Right lung (tissue), 5 donors: ENCODE data around the gene VPS51. TPM values are rescaled to one million over a fixed set of nuclear protein-coding genes. Genes with fewer than 3 reads are reported as not detected.

ENCODE experiments used
- DNase-seq, 2 donors: peaks; one replicate each; pipeline ENCODE4 v3.0.0-alpha.2; 2013
- polyA plus RNA-seq, 5 donors: library from polyadenylated mRNA; unstranded; fragments of 120-200 nt; gene quantifications; one replicate each; pipeline versions ENCODE4 v1.2.1 to v1.2.3, GENCODE V29; 2013; ENCODE audit warnings: inconsistent platforms in 1 of 5, low replicate concordance in 1 of 5; ENCODE audit not compliant: insufficient read length in 5 of 5, insufficient read depth in 1 of 5

VPS51 gene
- polyA plus RNA-seq, 5 donors: 84.5 to 148 (median 99.6) TPM

- no peak for DNase-seq
Measured at GRCh38 chr11:65069217-65069616, 26.8 kb upstream of the VPS51 start.

GRCh38 chr11:65071907-65072630 is 23.9 kb upstream of the VPS51 start:
- DNase-seq: no peak

GRCh38 chr11:65072631-65072966 is 23.4 kb upstream of the VPS51 start:
- no peak for DNase-seq

- DNase-seq: no peak
Measured at GRCh38 chr11:65077451-65077850, 18.6 kb upstream of the VPS51 start.

GRCh38 chr11:65078151-65078550 is 17.9 kb upstream of the VPS51 start:
- DNase-seq: no peak

GRCh38 chr11:65078786-65079342 is 17.1 kb upstream of the VPS51 start:
- no peak for DNase-seq

- no peak for DNase-seq
Measured at GRCh38 chr11:65083134-65083833, 12.7 kb upstream of the VPS51 start.

- peak; percentile 94 to 95 for DNase-seq
Measured at GRCh38 chr11:65083834-65084597, 12.0 kb upstream of the VPS51 start, which contains the start of the genes CDCA5 and ZFPL1. Gene CDCA5 (minus strand): TSS chr11:65084040. CDS start chr11:65083978, 62 bp downstream. Gene ZFPL1 (plus strand): TSS chr11:65084222. CDS start chr11:65084699, 477 bp downstream.

- DNase-seq: no peak
Measured at GRCh38 chr11:65084598-65085375, 11.2 kb upstream of the VPS51 start.

- no peak for DNase-seq
Measured at GRCh38 chr11:65085446-65085845, 10.6 kb upstream of the VPS51 start.

- DNase-seq: no peak
Measured at GRCh38 chr11:65086809-65087208, 9.2 kb upstream of the VPS51 start.

- DNase-seq: no peak
Measured at GRCh38 chr11:65087216-65087615, 8.8 kb upstream of the VPS51 start.

GRCh38 chr11:65087827-65088226 is 8.2 kb upstream of the VPS51 start:
- no peak for DNase-seq

GRCh38 chr11:65089621-65090020 is 6.4 kb upstream of the VPS51 start:
- no peak for DNase-seq

- DNase-seq: no peak
Measured at GRCh38 chr11:65090628-65091027, 5.4 kb upstream of the VPS51 start.

GRCh38 chr11:65095427-65095826 is 587 bp upstream of the VPS51 start:
- no peak for DNase-seq

GRCh38 chr11:65096926-65097325 is 912 bp downstream of the VPS51 start:
- no peak for DNase-seq

- no peak for DNase-seq
Measured at GRCh38 chr11:65100674-65101350, 4.8 kb downstream of the VPS51 start.

GRCh38 chr11:65102142-65103095 is 6.4 kb downstream of the VPS51 start:
- DNase-seq: no peak

- no peak for DNase-seq
Measured at GRCh38 chr11:65103476-65103875, 7.5 kb downstream of the VPS51 start.
